ENCODE measurements around the gene PPP6R1. TPM values are rescaled to one million over a fixed set of nuclear protein-coding genes. Genes with fewer than 3 reads are reported as not detected.

PPP6R1 gene
- total RNA-seq, 1 donor from 2014 or later: 10.4 TPM

DNA sequence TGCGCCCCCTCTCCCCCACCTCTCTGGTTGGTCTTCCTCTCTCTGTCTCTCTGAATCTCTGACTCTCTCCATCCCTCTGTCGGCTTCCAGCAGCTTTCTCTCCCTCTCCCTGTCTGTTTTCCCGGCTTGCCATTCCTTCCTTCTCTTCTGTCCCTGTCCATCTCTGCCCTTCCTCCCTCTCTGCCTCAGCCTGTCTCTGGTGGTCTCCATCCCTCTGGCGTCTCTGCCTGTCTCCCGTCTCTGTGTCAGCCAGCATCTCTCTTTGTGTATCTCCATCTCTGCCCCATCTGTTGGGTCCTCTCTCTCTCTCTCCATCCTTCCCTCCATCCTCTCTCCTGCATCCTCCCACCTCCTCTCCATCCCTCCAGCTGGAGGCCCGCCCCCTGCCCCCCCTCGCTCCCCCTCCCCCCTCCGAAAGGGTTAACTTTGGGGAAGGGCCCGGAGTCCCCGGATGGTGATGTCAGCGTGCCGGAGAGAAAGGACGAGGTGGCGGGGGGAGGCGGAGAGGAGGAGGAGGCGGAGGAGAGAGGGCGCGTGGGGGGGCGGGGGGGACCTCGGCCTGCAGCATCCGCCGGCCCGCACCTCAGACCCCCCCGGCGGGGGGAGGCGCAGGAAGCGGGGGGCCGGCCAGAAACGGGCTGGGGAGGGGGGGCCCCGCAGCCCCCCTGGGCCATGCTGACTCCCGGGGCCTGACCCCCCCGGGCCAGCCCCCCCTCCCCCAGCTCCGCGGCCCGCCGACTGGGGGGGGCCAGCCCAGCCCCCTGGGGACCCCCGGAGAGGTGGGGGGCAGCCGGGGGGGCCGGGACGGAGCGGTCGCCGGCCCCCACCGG, 24.9 kb upstream of the PPP6R1 start, which contains the start of gene BRSK1:
Gene BRSK1, plus strand, starts transcription at position 450 of the 830 bp plus-strand sequence. CDS start 446 bp downstream, outside the sequence.
- peak; percentile 57 for DNase-seq (ENCODE audit: low spot score)

- peak; percentile 97 for DNase-seq (ENCODE audit: low spot score)
Measured at GRCh38 chr19:55279770-55280643, 21.2 kb upstream of the PPP6R1 start, which contains the start of gene HSPBP1. HSPBP1 (minus strand) TSS chr19:55280110; CDS start chr19:55279608, 502 bp downstream.

DNA sequence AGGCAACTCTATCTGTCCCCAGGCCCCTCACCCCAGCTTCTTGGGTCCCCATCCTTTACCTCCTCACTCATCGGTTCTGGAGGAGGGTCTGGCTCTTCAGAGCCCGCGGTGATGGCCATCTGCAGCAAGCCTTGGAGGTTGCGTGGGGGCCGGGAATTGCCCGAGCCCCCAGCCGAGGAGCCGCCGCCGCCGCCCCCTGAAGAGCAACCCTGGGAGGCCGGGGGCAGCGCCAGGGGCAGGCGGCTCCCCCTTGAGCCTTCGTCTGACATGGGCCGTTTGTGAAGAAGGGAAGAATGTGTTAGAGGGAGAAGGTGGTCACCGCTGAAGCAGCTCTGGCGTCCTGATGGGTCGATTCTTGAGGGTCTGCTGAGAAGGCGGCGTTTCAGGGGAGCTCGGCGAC, 20.5 kb upstream of the PPP6R1 start:
- no peak for DNase-seq (ENCODE audit: low spot score)

- no peak for DNase-seq (ENCODE audit: low spot score)
Measured at GRCh38 chr19:55278391-55279135, 19.7 kb upstream of the PPP6R1 start.

- no peak for DNase-seq (ENCODE audit: low spot score)
Measured at GRCh38 chr19:55277494-55277893, 18.7 kb upstream of the PPP6R1 start.

- DNase-seq (ENCODE audit: low spot score): no peak
Measured at GRCh38 chr19:55276720-55277430, 18.1 kb upstream of the PPP6R1 start.

DNA sequence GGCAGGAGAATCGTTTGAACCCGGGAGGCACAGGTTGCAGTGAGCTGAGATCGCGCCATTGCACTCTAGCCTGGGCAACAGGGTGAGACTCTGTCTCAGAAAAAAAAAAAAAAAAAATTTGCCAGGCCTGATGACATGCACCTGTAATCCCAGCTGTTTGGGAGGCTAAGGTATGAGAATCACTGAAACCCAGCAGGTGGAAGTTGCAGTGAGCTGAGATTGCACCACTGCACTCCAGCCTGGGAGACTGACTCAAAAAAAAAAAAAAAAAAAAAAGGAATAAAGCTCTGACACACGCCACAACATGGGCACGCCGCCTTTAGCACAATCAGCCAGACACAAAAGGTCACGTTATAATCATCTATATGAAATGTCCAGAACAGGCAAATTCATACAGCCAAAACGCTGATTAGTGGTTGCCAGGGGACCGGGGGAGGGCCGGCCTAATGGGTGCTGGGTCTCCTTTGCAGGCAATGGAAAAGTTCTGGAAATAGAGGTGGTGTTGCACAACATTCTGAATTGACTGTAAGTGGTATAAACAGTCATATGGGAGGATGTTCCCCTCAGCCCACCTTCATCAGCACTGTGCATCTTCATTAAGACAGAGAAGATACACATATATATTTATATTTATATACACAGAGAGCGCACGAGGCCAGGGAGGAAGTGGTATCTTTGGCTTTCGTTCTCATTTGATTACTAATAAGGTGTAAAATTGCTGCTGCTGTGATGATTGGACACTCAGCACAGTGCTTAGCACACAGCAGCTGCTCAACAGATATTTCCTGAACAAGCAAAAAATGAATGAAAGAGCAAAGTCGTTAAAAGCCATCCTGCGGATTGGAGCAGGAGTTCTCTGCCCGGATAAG, 17.3 kb upstream of the PPP6R1 start:
- DNase-seq (ENCODE audit: low spot score): no peak

DNA sequence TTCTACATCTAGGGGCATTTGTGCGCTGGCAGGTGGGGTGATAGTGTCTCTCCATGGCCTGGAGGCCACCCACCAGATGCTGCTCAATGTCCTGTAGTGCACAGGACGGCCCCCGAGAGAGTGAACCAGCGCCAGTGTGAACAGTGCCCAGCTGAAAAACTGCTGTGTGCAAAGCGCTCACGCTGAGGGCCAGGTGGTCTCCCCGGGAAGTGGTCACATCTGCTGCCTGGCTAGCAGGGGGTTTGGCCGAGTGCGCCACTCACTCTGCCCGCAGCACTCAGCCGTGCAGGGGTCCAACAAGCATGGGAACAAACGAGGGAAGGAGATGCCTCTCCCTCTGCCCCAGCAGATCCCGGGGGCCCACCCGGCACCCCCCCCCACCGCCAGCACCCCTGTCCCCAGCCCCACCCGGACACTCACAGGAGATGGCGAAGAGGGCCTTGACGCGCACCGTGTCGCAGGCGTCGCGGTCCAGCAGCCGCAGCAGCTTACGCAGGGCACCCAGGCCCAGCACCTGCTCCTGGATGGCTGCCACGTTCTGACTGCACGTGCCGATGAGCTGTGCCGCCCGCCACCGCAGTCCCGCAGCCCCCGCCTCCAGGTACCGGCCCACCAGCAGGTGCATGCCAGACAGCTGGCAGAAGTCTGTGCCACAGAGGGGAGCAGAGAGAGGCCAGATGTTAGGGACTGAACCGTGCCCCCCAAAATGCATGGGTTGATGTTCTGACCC, 15.3 kb upstream of the PPP6R1 start:
- DNase-seq (ENCODE audit: low spot score): no peak

- no peak for DNase-seq (ENCODE audit: low spot score)
Measured at GRCh38 chr19:55272142-55272541, 13.3 kb upstream of the PPP6R1 start.

GRCh38 chr19:55270172-55270942, 11.5 kb upstream of the PPP6R1 start:
- no peak for DNase-seq (ENCODE audit: low spot score)

DNA sequence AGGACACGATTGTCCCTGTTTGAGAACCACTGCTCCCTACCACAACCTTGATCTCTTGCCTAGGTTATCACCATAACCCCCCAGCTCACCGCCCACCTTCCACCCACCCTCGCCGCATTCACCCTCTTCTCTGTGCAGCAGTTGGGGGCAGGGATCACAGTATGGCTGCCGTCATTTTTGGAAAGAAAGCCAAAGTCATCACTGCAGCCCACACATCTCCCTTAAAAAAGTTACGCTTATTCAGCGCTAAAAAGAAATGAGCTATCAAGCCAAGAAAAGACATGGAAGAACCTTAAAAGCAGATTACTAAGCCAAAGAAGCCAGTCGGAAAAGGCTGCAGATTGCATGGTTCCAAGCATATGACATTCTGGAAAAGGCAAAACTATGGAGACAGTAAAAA, 10.5 kb upstream of the PPP6R1 start:
- DNase-seq (ENCODE audit: low spot score): no peak

GRCh38 chr19:55266840-55267239, 8.0 kb upstream of the PPP6R1 start:
- DNase-seq (ENCODE audit: low spot score): no peak

DNA sequence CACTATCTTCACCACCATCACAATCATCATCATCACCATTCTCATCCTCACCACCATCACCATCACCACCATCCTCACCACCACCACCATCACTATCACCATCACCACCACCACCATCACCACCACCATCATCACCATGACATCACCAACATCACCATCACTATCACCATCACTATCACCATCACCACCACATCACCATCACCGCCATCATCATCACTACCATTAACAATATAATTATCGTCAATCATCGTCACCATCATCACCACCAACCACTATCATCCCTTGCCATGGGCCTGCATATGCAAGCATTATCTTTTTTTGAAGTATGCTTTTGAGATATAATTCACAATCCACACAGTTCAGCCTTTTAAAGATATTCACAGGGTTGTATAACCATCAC, 7.6 kb upstream of the PPP6R1 start:
- DNase-seq (ENCODE audit: low spot score): no peak

- DNase-seq (ENCODE audit: low spot score): no peak
Measured at GRCh38 chr19:55265723-55266386, 7.0 kb upstream of the PPP6R1 start.

DNA sequence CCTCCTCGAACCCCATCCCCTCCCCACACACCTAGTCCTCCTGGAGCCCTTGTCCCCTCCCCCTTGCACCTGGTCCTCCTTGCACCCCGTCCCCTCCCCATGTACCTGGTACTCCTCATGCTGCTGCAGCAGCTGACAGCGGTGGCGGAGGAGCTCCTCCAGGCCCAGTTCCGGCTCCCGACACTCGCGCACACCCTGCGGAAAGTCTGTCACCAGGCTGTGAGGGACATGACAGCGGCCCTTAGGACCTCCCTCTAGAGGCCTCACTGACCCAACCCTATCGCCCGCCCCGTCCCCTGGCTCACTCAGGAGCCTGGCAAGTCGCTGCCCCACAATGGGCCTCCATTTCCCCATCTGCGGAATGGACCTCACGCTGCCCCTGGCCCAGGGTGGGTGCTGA, 6.4 kb upstream of the PPP6R1 start:
- no peak for DNase-seq (ENCODE audit: low spot score)

DNA sequence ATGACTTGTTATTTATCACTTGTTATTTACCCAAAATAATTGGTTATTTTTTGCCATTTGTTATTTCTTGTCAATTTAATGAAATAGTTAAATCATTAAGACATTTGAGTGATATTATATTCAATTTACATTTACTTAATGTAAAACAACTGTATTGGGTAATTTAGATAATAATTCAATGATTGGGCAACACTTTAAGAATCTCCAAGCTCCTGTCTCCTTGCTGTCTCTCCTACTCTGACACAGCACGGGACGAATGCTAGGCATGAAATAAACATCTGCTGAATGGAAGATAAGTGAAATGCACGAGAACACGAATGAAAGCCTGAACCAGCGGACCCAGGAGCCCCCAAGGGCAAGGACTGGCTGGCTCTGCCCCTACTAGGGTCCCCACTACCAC, 5.7 kb upstream of the PPP6R1 start:
- DNase-seq (ENCODE audit: low spot score): no peak

- no peak for DNase-seq (ENCODE audit: low spot score)
Measured at GRCh38 chr19:55262359-55262758, 3.5 kb upstream of the PPP6R1 start.

GRCh38 chr19:55261671-55262126, 2.9 kb upstream of the PPP6R1 start:
- DNase-seq (ENCODE audit: low spot score): no peak

Measured in umbilical cord (tissue), 2 donors.